ENCODE data around the gene LONP2. TPM values are rescaled to one million over a fixed set of nuclear protein-coding genes. Genes with fewer than 3 reads are reported as not detected.

The LONP2 gene
- 10 to 100 TPM; 16.2 to 28.6 TPM for polyA plus RNA-seq

GRCh38 chr16:48244080-48244862 lies at the start of gene LONP2:
TSS of gene LONP2 (plus strand) at chr16:48244300. CDS start at chr16:48244389, 89 bp downstream.
- Histone ChIP-seq H3K27ac (ENCODE audit: low read depth in 2 of 2, low read length in 1 of 2) (peak within 1 kb of the TSS; percentile 93 to 95), H3K36me3 (ENCODE audit: control insufficient read depth in 2 of 2, insufficient read depth in 2 of 2, low read length in 1 of 2) (no peaks in the 10 kb centered on the region), H3K4me3 (ENCODE audit: low read depth in 1 of 2, low read length in 2 of 2) (peak within 1 kb of the TSS; percentile 88 to 92), H3K9me3 (ENCODE audit: control insufficient read depth in 2 of 2, insufficient read depth in 1 of 2, low read depth in 1 of 2, low read length in 1 of 2) (no peaks in the 10 kb centered on the region), H3K4me1 (ENCODE audit: control insufficient read depth in 2 of 2, insufficient read depth in 2 of 2, low read length in 1 of 2) (peaks cover 3 to 4% of the 10 kb centered on the region in 2 donors), H3K27me3 (ENCODE audit: control insufficient read depth in 1 of 2, insufficient read depth in 2 of 2, low read length in 2 of 2) (no peaks in the 10 kb centered on the region)
- 0% methylated on average over 59 to 63 of the region's 63 CpGs for WGBS, 2 donors

- no peaks in the 10 kb centered on the region for H3K36me3 ChIP-seq (ENCODE audit: control insufficient read depth in 2 of 2, insufficient read depth in 2 of 2, low read length in 1 of 2)
These were observed 49.1 kb upstream of the LONP2 start for GRCh38 chr16:48194828-48195556.

GRCh38 chr16:48197294-48197693 lies 46.8 kb upstream of the LONP2 start:
- peaks cover 0 to 7% of the 10 kb centered on the region in 2 donors for H3K4me1 ChIP-seq (ENCODE audit: control insufficient read depth in 2 of 2, insufficient read depth in 2 of 2, low read length in 1 of 2)

More at GRCh38 chr16:48194828-48195556, 49.1 kb upstream of the LONP2 start:
- Histone ChIP-seq H3K27ac (ENCODE audit: low read depth in 2 of 2, low read length in 1 of 2) (peak overlapping the region; percentile 47 to 74), H3K4me1 (ENCODE audit: control insufficient read depth in 2 of 2, insufficient read depth in 2 of 2, low read length in 1 of 2) (peaks cover 0 to 7% of the 10 kb centered on the region in 2 donors), H3K9me3 (ENCODE audit: control insufficient read depth in 2 of 2, insufficient read depth in 1 of 2, low read depth in 1 of 2, low read length in 1 of 2) (no peaks in the 10 kb centered on the region), H3K4me3 (ENCODE audit: low read depth in 1 of 2, low read length in 2 of 2) (no peak overlapping the region), H3K27me3 (ENCODE audit: control insufficient read depth in 1 of 2, insufficient read depth in 2 of 2, low read length in 2 of 2) (no peaks in the 10 kb centered on the region)
- WGBS, 2 donors: 22 to 30% methylated on average over 5 of the region's 5 CpGs

GRCh38 chr16:48201515-48202201 lies 42.4 kb upstream of the LONP2 start:
- Histone ChIP-seq H3K9me3 (ENCODE audit: control insufficient read depth in 2 of 2, insufficient read depth in 1 of 2, low read depth in 1 of 2, low read length in 1 of 2) (no peaks in the 10 kb centered on the region), H3K27ac (ENCODE audit: low read depth in 2 of 2, low read length in 1 of 2) (no peak overlapping the region), H3K4me3 (ENCODE audit: low read depth in 1 of 2, low read length in 2 of 2) (no peak overlapping the region), H3K4me1 (ENCODE audit: control insufficient read depth in 2 of 2, insufficient read depth in 2 of 2, low read length in 1 of 2) (no peaks in the 10 kb centered on the region), H3K36me3 (ENCODE audit: control insufficient read depth in 2 of 2, insufficient read depth in 2 of 2, low read length in 1 of 2) (no peaks in the 10 kb centered on the region), H3K27me3 (ENCODE audit: control insufficient read depth in 1 of 2, insufficient read depth in 2 of 2, low read length in 2 of 2) (no peaks in the 10 kb centered on the region)
- 70 to 73% methylated on average over 6 of the region's 6 CpGs for WGBS, 2 donors

More at GRCh38 chr16:48197294-48197693, 46.8 kb upstream of the LONP2 start:
- Histone ChIP-seq H3K9me3 (ENCODE audit: control insufficient read depth in 2 of 2, insufficient read depth in 1 of 2, low read depth in 1 of 2, low read length in 1 of 2) (no peaks in the 10 kb centered on the region), H3K27me3 (ENCODE audit: control insufficient read depth in 1 of 2, insufficient read depth in 2 of 2, low read length in 2 of 2) (no peaks in the 10 kb centered on the region), H3K27ac (ENCODE audit: low read depth in 2 of 2, low read length in 1 of 2) (no peak overlapping the region), H3K4me3 (ENCODE audit: low read depth in 1 of 2, low read length in 2 of 2) (no peak overlapping the region), H3K36me3 (ENCODE audit: control insufficient read depth in 2 of 2, insufficient read depth in 2 of 2, low read length in 1 of 2) (no peaks in the 10 kb centered on the region)
- 82% methylated on average over 3 of the region's 3 CpGs for WGBS, 2 donors

- H3K4me3 ChIP-seq (ENCODE audit: low read depth in 1 of 2, low read length in 2 of 2): no peak overlapping the region
- H3K27me3 ChIP-seq (ENCODE audit: control insufficient read depth in 1 of 2, insufficient read depth in 2 of 2, low read length in 2 of 2): no peaks in the 10 kb centered on the region
- 76 to 86% methylated on average over 8 of the region's 8 CpGs for WGBS, 2 donors
- no peak overlapping the region for H3K27ac ChIP-seq (ENCODE audit: low read depth in 2 of 2, low read length in 1 of 2)
- H3K9me3 ChIP-seq (ENCODE audit: control insufficient read depth in 2 of 2, insufficient read depth in 1 of 2, low read depth in 1 of 2, low read length in 1 of 2): no peaks in the 10 kb centered on the region
- no peaks in the 10 kb centered on the region for H3K4me1 ChIP-seq (ENCODE audit: control insufficient read depth in 2 of 2, insufficient read depth in 2 of 2, low read length in 1 of 2)
- no peaks in the 10 kb centered on the region for H3K36me3 ChIP-seq (ENCODE audit: control insufficient read depth in 2 of 2, insufficient read depth in 2 of 2, low read length in 1 of 2)
These were observed 39.9 kb upstream of the LONP2 start for GRCh38 chr16:48203974-48204824.

GRCh38 chr16:48204825-48205151 lies 39.3 kb upstream of the LONP2 start:
- Histone ChIP-seq H3K27me3 (ENCODE audit: control insufficient read depth in 1 of 2, insufficient read depth in 2 of 2, low read length in 2 of 2) (no peaks in the 10 kb centered on the region), H3K4me1 (ENCODE audit: control insufficient read depth in 2 of 2, insufficient read depth in 2 of 2, low read length in 1 of 2) (no peaks in the 10 kb centered on the region), H3K4me3 (ENCODE audit: low read depth in 1 of 2, low read length in 2 of 2) (no peak overlapping the region), H3K9me3 (ENCODE audit: control insufficient read depth in 2 of 2, insufficient read depth in 1 of 2, low read depth in 1 of 2, low read length in 1 of 2) (no peaks in the 10 kb centered on the region), H3K27ac (ENCODE audit: low read depth in 2 of 2, low read length in 1 of 2) (no peak overlapping the region), H3K36me3 (ENCODE audit: control insufficient read depth in 2 of 2, insufficient read depth in 2 of 2, low read length in 1 of 2) (no peaks in the 10 kb centered on the region)
- WGBS, 2 donors: 76 to 86% methylated on average over 6 of the region's 6 CpGs

- Histone ChIP-seq H3K4me3 (ENCODE audit: low read depth in 1 of 2, low read length in 2 of 2) (no peak overlapping the region), H3K27me3 (ENCODE audit: control insufficient read depth in 1 of 2, insufficient read depth in 2 of 2, low read length in 2 of 2) (no peaks in the 10 kb centered on the region), H3K36me3 (ENCODE audit: control insufficient read depth in 2 of 2, insufficient read depth in 2 of 2, low read length in 1 of 2) (no peaks in the 10 kb centered on the region), H3K27ac (ENCODE audit: low read depth in 2 of 2, low read length in 1 of 2) (no peak overlapping the region), H3K9me3 (ENCODE audit: control insufficient read depth in 2 of 2, insufficient read depth in 1 of 2, low read depth in 1 of 2, low read length in 1 of 2) (no peaks in the 10 kb centered on the region), H3K4me1 (ENCODE audit: control insufficient read depth in 2 of 2, insufficient read depth in 2 of 2, low read length in 1 of 2) (peaks cover 0 to 2% of the 10 kb centered on the region in 2 donors)
- WGBS, 2 donors: 67 to 73% methylated on average over 8 of the region's 8 CpGs
These were observed 37.4 kb upstream of the LONP2 start for GRCh38 chr16:48206594-48207242.

GRCh38 chr16:48210747-48211146 lies 33.4 kb upstream of the LONP2 start:
- peaks cover 2% of the 10 kb centered on the region in 2 donors for H3K4me1 ChIP-seq (ENCODE audit: control insufficient read depth in 2 of 2, insufficient read depth in 2 of 2, low read length in 1 of 2)

More at GRCh38 chr16:48210747-48211146, 33.4 kb upstream of the LONP2 start:
- Histone ChIP-seq H3K36me3 (ENCODE audit: control insufficient read depth in 2 of 2, insufficient read depth in 2 of 2, low read length in 1 of 2) (no peaks in the 10 kb centered on the region), H3K4me3 (ENCODE audit: low read depth in 1 of 2, low read length in 2 of 2) (no peak overlapping the region), H3K9me3 (ENCODE audit: control insufficient read depth in 2 of 2, insufficient read depth in 1 of 2, low read depth in 1 of 2, low read length in 1 of 2) (no peaks in the 10 kb centered on the region), H3K27me3 (ENCODE audit: control insufficient read depth in 1 of 2, insufficient read depth in 2 of 2, low read length in 2 of 2) (no peaks in the 10 kb centered on the region), H3K27ac (ENCODE audit: low read depth in 2 of 2, low read length in 1 of 2) (no peak overlapping the region)
- 80 to 81% methylated on average over 6 of the region's 6 CpGs for WGBS, 2 donors
